ENCODE measurements around the gene KHDC3L. TPM values are rescaled to one million over a fixed set of nuclear protein-coding genes. Genes with fewer than 3 reads are reported as not detected.

KHDC3L gene
- total RNA-seq, 2 donors from 2014 or later: not detected

Other genes starting within 250 kb of the KHDC3L start
- gene KHDC1L, start 137.2 kb upstream of the KHDC3L start, total RNA-seq: under 1 TPM in 1 of 2 donors, not detected in 1; 0.50 TPM
- 10 to 100 TPM in 1 of 2 donors, 1 to 10 TPM in 1; 3.7 to 14.9 TPM for gene KHDC1, start 99.5 kb upstream of the KHDC3L start, total RNA-seq
- gene DPPA5, start 8.4 kb upstream of the KHDC3L start, total RNA-seq: not detected
- not detected for gene OOEP, start 7.2 kb downstream of the KHDC3L start, total RNA-seq
- gene DDX43, start 32.2 kb downstream of the KHDC3L start, total RNA-seq: 1 to 10 TPM in 1 of 2 donors, not detected in 1; 1.0 TPM
- gene CGAS, start 89.6 kb downstream of the KHDC3L start, total RNA-seq: 10 to 100 TPM; 45.5 to 78.4 TPM
- 10 to 100 TPM; 42.9 to 76.0 TPM for gene MTO1, start 99.1 kb downstream of the KHDC3L start, total RNA-seq
- 1,000 to 10,000 TPM; 4,705 to 6,056 TPM for gene EEF1A1, start 158.4 kb downstream of the KHDC3L start, total RNA-seq